GM12874 (cell line): ENCODE data around the gene SEMA6A.

ENCODE experiments used
- CTCF ChIP-seq: IDR thresholded peaks from 2 replicates; pipeline ENCODE4 v1.5.1; 2011; ENCODE audit warnings: low read depth, mild to moderate bottlenecking, control low read depth, low read length, moderate library complexity; ENCODE audit not compliant: insufficient read depth

Gene SEMA6A

GRCh38 chr5:116439905-116440304 is 134.7 kb downstream of the SEMA6A start:
- TF ChIP-seq CTCF = no peak

GRCh38 chr5:116438979-116439554 is 135.6 kb downstream of the SEMA6A start:
- TF ChIP-seq CTCF = no peak

GRCh38 chr5:116437922-116438578 is 136.6 kb downstream of the SEMA6A start:
- no peak for TF ChIP-seq CTCF

- TF ChIP-seq CTCF = no peak
Observed at GRCh38 chr5:116437351-116437705, 137.3 kb downstream of the SEMA6A start.

GRCh38 chr5:116436674-116437350 is 137.8 kb downstream of the SEMA6A start:
- TF ChIP-seq CTCF = no peak

- no peak for TF ChIP-seq CTCF
Observed at GRCh38 chr5:116428966-116429365, 145.7 kb downstream of the SEMA6A start.

- no peak for TF ChIP-seq CTCF
Observed at GRCh38 chr5:116428413-116428812, 146.2 kb downstream of the SEMA6A start.
